C4-2B (cell line): ENCODE measurements around the gene EDN2.
A peak's percentile ranks its signal among the peaks of the same experiment; 100 is the strongest.

Source experiments
- H3K27ac ChIP-seq: fragments of 450-650 bp; 2 replicates; pipeline ENCODE4 v1.5.1; 2017
- CTCF ChIP-seq: fragments of 450-650 bp; conservative IDR thresholded peaks from 2 replicates; pipeline ENCODE4 v1.5.1; 2017; ENCODE audit warnings: mild to moderate bottlenecking
- ZFX ChIP-seq: fragments of 450-650 bp; IDR thresholded peaks from 2 replicates; pipeline ENCODE4 v1.6.1; 2017

Gene EDN2

DNA sequence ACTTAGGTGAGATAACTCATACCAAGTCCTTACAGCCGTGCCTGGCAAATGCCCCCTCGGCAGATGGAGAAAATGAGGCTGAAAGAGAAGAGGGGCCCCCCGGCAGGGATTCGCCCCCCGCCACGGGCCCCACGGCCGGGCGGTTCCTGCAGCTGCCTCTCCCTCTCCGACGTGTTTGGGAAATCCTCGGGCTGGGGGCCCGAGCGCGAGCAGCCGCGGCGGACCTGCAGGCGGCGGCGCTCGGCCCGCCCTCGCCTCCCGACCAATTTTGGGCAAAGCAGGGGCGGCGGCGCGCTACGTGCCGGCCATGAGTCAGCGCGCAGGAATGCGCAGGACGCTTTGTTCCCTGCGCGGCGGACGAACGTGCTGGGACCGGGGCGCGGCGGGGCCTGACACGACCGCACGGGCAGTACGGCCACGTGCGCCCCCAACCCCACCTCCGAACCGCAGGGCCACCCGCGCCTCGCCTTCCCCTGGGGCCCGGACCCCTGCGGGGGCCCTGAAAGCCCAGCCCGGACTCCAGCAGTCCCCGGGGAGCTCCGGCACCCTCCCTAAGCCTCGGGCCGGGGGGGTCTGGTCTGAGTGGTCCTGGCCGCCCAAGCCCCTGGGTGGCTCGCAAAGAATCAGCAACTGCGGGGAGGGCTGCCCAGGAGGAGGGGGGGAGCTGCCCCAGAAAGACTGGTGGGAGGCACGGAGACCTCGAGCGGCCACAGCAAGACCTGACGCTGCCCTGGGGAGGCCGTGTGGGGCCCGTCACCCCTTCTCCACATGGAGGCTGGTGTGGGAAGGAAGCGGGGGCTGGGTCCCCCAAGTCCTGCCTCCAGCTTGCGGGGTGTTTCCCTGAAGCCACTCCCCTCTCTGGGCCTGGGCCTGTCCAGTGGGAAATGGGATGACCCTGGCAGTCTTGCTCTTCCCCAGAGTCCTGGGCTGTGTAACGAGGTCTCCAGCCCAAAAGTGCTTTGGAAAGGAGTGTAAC is 11.9 kb upstream of the EDN2 start:
- peak overlapping the region; percentile 90 for H3K27ac ChIP-seq
- TF ChIP-seq CTCF = no peak; the same call in 1 of the 2 replicates
- peak; percentile 33; the same call in 1 of the 2 replicates for TF ChIP-seq ZFX

- peak overlapping the region; percentile 90 for H3K27ac ChIP-seq
- no peak for TF ChIP-seq ZFX
- TF ChIP-seq CTCF = no peak; the same call in 1 of the 2 replicates
Measured at GRCh38 chr1:41495210-41495948, 10.9 kb upstream of the EDN2 start.

DNA sequence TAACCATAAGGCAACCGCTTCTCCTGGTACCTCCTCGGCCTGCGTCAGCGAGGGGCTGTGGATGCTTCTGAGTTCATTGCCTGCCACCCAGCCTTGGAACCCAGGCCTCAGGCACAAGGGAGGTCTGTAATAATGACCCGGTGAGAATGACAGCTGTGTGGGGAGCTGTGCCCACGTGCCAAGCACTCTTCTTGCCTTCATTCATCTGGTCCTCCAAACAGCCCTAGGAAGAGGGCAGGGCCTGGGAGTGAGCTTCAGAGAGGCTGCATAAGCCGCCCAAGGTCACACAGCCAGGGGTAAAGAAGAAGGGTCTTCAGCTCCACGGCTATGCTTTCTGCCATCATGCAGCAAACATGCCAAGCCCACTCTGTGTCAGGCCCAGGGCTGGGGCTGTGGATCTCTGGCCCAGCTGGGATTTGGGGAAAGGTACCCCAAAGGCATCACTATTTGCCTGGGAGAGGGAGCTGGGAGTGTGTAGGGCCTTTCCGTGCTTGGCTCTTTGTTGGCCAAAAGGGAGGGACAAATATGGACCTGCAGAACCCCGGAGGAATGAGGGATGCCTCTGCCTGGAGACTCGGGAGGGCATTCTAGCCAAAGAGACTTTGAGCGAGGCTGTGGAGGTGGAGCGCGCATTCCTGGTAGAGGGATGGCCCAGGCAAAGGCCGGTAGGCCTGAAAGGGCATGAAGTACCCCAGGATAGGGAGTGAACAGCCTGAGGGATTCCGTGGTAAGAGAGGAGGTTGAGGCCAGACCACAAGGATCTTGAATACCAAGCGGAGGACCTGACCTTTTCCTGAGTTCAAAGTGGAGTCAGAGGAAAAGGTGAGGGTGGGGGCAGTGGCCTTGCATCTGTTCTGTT is 10.1 kb upstream of the EDN2 start:
- TF ChIP-seq ZFX (no peak), CTCF (no peak)

GRCh38 chr1:41493626-41494350 is 9.3 kb upstream of the EDN2 start:
- no peak overlapping the region for H3K27ac ChIP-seq
- TF ChIP-seq ZFX (no peak), CTCF (no peak)

More for the DNA sequence above, 10.1 kb upstream of the EDN2 start:
- no peak overlapping the region; the same call in 1 of the 2 replicates for H3K27ac ChIP-seq

DNA sequence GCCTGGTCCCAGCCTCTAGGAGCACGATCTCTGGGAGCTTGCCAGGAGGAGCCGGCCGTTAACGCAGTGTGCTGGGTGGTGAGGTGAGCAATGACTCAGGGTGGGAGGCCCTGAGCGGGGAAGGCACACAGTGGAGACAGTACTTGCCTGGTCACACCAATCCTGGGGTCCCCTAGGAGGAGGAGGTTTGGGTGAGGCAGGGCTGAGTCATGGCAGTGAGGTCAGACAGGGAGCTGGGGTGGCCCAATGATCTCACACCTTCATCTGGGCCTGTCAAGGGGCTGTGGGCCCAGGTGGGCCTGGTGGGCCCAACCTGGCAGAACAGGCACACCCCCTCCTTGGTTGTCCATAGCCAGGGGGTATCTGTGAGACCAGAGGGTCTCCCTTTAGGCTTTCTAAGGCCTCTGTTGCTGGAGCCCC is 8.6 kb upstream of the EDN2 start:
- no peak for TF ChIP-seq CTCF
- TF ChIP-seq ZFX = no peak
- H3K27ac ChIP-seq = no peak overlapping the region

DNA sequence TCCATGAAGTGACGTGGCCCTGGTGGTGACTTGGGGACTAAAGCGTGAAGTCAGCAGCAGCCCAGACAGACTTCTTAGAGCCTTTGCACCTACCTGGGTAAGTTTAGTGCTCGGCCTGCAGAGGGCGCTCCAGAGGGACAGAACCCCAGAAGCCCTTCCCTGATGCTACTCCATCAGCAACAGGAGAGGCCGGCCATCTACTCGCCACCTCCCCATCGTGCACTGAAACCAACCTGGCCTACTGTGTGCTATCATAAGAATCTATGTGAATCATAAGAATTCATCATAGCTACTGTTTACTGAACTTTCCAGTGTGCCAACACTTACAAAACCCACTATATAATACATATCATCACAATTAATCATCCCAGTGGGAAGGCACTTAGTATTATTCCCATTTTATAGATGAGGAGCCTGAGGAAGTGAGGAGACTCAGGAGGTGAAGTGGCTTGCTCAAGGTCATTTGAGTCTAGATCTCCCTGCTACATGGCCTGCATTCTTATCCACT is 7.9 kb upstream of the EDN2 start:
- no peak overlapping the region for H3K27ac ChIP-seq
- TF ChIP-seq ZFX = no peak
- TF ChIP-seq CTCF = peak; percentile 83
